ENCODE data around the gene SLC47A1. TPM values are rescaled to one million over a fixed set of nuclear protein-coding genes. Genes with fewer than 3 reads are reported as not detected.
"Not testable (repeated sequence)": the region's sequence is repeated elsewhere in the genome, so short reads cannot be mapped to it uniquely, and the experiment has no call there.

The SLC47A1 gene
- polyA plus RNA-seq, 1 donor from 2014 or later = not detected

- Mint-ChIP-seq H3K27ac (peak overlapping the region; percentile 89 to 100 (median 97)), H3K4me1 (peaks cover 15 to 17% (median 16%) of the 10 kb centered on the region in 3 donors), H3K4me3 (peak overlapping the region in 1 of 4 donors; percentile 41)
- not testable (repeated sequence) for H3K9me3 Mint-ChIP-seq, H3K27me3 Mint-ChIP-seq, H3K36me3 Mint-ChIP-seq
These were observed 24.3 kb upstream of the SLC47A1 start for GRCh38 chr17:19509281-19509852.

- H3K4me3 Mint-ChIP-seq = peak overlapping the region in 1 of 4 donors; percentile 13
- H3K36me3 Mint-ChIP-seq = peaks cover 2% of the 10 kb centered on the region
- H3K27ac Mint-ChIP-seq = peak overlapping the region in 1 of 3 donors; percentile 6
- H3K27me3 Mint-ChIP-seq = peaks cover 2% of the 10 kb centered on the region
- peaks cover 15 to 17% (median 16%) of the 10 kb centered on the region in 3 donors for H3K4me1 Mint-ChIP-seq
- H3K9me3 Mint-ChIP-seq = peaks cover 0 to 6% (median 0%) of the 10 kb centered on the region in 3 donors
These were observed 22.8 kb upstream of the SLC47A1 start for GRCh38 chr17:19510903-19511302.

- Mint-ChIP-seq H3K9me3 (no peaks in the 10 kb centered on the region), H3K4me3 (peak overlapping the region in 2 of 4 donors; percentile 31 to 75), H3K27ac (peak overlapping the region in 1 of 3 donors; percentile 89), H3K4me1 (peaks cover 5 to 8% (median 7%) of the 10 kb centered on the region in 3 donors), H3K36me3 (no peaks in the 10 kb centered on the region), H3K27me3 (no peaks in the 10 kb centered on the region)
These were observed 19.7 kb upstream of the SLC47A1 start for GRCh38 chr17:19513897-19514488.

- H3K27ac Mint-ChIP-seq = no peak overlapping the region
- no peaks in the 10 kb centered on the region for H3K27me3 Mint-ChIP-seq
- no peaks in the 10 kb centered on the region for H3K9me3 Mint-ChIP-seq
- no peaks in the 10 kb centered on the region for H3K36me3 Mint-ChIP-seq
- no peak overlapping the region for H3K4me3 Mint-ChIP-seq
- H3K4me1 Mint-ChIP-seq = peaks cover 17 to 22% (median 21%) of the 10 kb centered on the region in 3 donors
These were observed 16.0 kb upstream of the SLC47A1 start for GRCh38 chr17:19517699-19518098.

GRCh38 chr17:19519388-19520291 lies 14.0 kb upstream of the SLC47A1 start:
- H3K4me1 Mint-ChIP-seq = peaks cover 13 to 16% (median 16%) of the 10 kb centered on the region in 3 donors
- not testable (repeated sequence) for H3K27me3 Mint-ChIP-seq, H3K36me3 Mint-ChIP-seq, H3K9me3 Mint-ChIP-seq
- peak overlapping the region in 2 of 4 donors; percentile 11 to 78 for H3K4me3 Mint-ChIP-seq
- H3K27ac Mint-ChIP-seq = peak overlapping the region in 1 of 3 donors; percentile 31

- Mint-ChIP-seq H3K27me3 (no peaks in the 10 kb centered on the region), H3K9me3 (no peaks in the 10 kb centered on the region), H3K27ac (peak overlapping the region in 1 of 3 donors; percentile 43), H3K4me3 (no peak overlapping the region), H3K36me3 (no peaks in the 10 kb centered on the region), H3K4me1 (peaks cover 13 to 16% (median 16%) of the 10 kb centered on the region in 3 donors)
These were observed 13.0 kb upstream of the SLC47A1 start for GRCh38 chr17:19520641-19521040.

GRCh38 chr17:19523690-19524089 lies 10.0 kb upstream of the SLC47A1 start:
- Mint-ChIP-seq H3K4me1 (peaks cover 13 to 16% (median 16%) of the 10 kb centered on the region in 3 donors), H3K9me3 (no peaks in the 10 kb centered on the region), H3K4me3 (no peak overlapping the region), H3K27ac (no peak overlapping the region), H3K27me3 (peaks cover 1% of the 10 kb centered on the region), H3K36me3 (no peaks in the 10 kb centered on the region)

- H3K36me3 Mint-ChIP-seq, H3K27me3 Mint-ChIP-seq, H3K4me3 Mint-ChIP-seq, H3K27ac Mint-ChIP-seq, H3K4me1 Mint-ChIP-seq, H3K9me3 Mint-ChIP-seq: not testable (repeated sequence)
These were observed 6.7 kb upstream of the SLC47A1 start for GRCh38 chr17:19526950-19527349.

- H3K36me3 Mint-ChIP-seq = no peaks in the 10 kb centered on the region
- peaks cover 25% of the 10 kb centered on the region for H3K27me3 Mint-ChIP-seq
- H3K9me3 Mint-ChIP-seq = no peaks in the 10 kb centered on the region
- no peak overlapping the region for H3K4me3 Mint-ChIP-seq
- H3K27ac Mint-ChIP-seq = peak overlapping the region in 1 of 3 donors; percentile 46
- H3K4me1 Mint-ChIP-seq = peaks cover 0 to 8% (median 6%) of the 10 kb centered on the region in 3 donors
These were observed 1.7 kb upstream of the SLC47A1 start for GRCh38 chr17:19531780-19532501.

GRCh38 chr17:19533036-19533717 lies 477 bp upstream of the SLC47A1 start:
- Mint-ChIP-seq H3K27me3 (peaks cover 28% of the 10 kb centered on the region), H3K4me1 (peaks cover 0 to 8% (median 6%) of the 10 kb centered on the region in 3 donors), H3K4me3 (peak overlapping the region; percentile 23 to 82 (median 56)), H3K36me3 (no peaks in the 10 kb centered on the region), H3K27ac (no peak overlapping the region), H3K9me3 (no peaks in the 10 kb centered on the region)

GRCh38 chr17:19534562-19535149 lies 1.0 kb downstream of the SLC47A1 start:
- Mint-ChIP-seq H3K27me3 (peaks cover 30% of the 10 kb centered on the region), H3K9me3 (no peaks in the 10 kb centered on the region), H3K4me3 (peak overlapping the region in 2 of 4 donors; percentile 69 to 90), H3K36me3 (no peaks in the 10 kb centered on the region), H3K27ac (no peak overlapping the region), H3K4me1 (peaks cover 0 to 8% (median 6%) of the 10 kb centered on the region in 3 donors)

- H3K4me1 Mint-ChIP-seq = peaks cover 0 to 8% (median 6%) of the 10 kb centered on the region in 3 donors
- peaks cover 27% of the 10 kb centered on the region for H3K27me3 Mint-ChIP-seq
- no peak overlapping the region for H3K27ac Mint-ChIP-seq
- no peak overlapping the region for H3K4me3 Mint-ChIP-seq
- no peaks in the 10 kb centered on the region for H3K36me3 Mint-ChIP-seq
- no peaks in the 10 kb centered on the region for H3K9me3 Mint-ChIP-seq
These were observed 3.5 kb downstream of the SLC47A1 start for GRCh38 chr17:19537111-19537510.

- no peak overlapping the region for H3K4me3 Mint-ChIP-seq
- no peaks in the 10 kb centered on the region for H3K9me3 Mint-ChIP-seq
- peaks cover 2% of the 10 kb centered on the region for H3K36me3 Mint-ChIP-seq
- peaks cover 0 to 5% (median 0%) of the 10 kb centered on the region in 3 donors for H3K4me1 Mint-ChIP-seq
- H3K27me3 Mint-ChIP-seq = peaks cover 16% of the 10 kb centered on the region
- H3K27ac Mint-ChIP-seq = no peak overlapping the region
These were observed 4.7 kb downstream of the SLC47A1 start for GRCh38 chr17:19538095-19539039.

All from IgD-negative memory B cell (primary cell).